Measurements from ENCODE around the gene FBXL14. TPM values are rescaled to one million over a fixed set of nuclear protein-coding genes. Genes with fewer than 3 reads are reported as not detected.
"Not testable (repeated sequence)": the region's sequence is repeated elsewhere in the genome, so short reads cannot be mapped to it uniquely, and the experiment has no call there.

The FBXL14 gene
- total and polyA plus RNA-seq, 2 of the 13 experiments (the other 11 are each of a cell fraction or from before 2014, with no cell fraction given): 7.0 to 7.4 TPM

DNA sequence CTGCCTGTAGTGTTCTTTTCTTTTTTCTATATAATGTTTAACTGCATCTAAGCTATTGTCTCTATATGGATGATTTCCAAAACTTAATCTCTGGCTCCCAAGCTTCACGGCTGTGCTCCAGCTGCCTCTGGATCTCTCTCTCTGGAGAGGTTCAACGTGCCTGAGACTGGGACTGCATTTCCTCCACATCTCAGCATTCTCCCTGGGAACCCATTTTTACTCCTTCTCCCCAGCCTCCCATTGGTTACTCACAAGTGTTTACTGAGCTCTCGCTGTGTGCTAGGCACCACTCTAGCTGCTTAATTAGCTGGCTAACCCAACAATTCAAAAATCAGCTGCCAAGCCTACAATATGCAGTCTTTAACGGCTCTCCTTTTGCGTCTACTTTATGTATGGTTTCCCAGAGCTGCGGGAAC, 34.7 kb downstream of the FBXL14 start:
- TF ChIP-seq TOPORS (CRISPR knock-in tag; IDR thresholded peaks at IDR 0.05): no peak
- TF ChIP-seq, protein P1, sequence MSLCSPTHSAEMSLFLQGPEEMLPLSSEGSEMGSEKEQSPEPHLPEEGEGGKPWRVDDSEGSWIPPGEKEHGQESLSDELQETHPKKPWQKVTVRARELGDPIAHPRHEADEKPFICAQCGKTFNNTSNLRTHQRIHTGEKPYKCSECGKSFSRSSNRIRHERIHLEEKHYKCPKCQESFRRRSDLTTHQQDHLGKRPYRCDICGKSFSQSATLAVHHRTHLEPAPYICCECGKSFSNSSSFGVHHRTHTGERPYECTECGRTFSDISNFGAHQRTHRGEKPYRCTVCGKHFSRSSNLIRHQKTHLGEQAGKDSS (CRISPR knock-in tag; IDR thresholded peaks at IDR 0.05; ENCODE audit: borderline replicate concordance, low read depth): no peak
- no peak for TF ChIP-seq NCOR1 (IDR thresholded peaks at IDR 0.05; ENCODE audit: borderline replicate concordance, low read length)
- no peak for TF ChIP-seq EHMT2 (IDR thresholded peaks at IDR 0.05; ENCODE audit: borderline replicate concordance, low read depth, low read length)
- no peak for TF ChIP-seq ZNF33A (CRISPR knock-in tag; IDR thresholded peaks at IDR 0.05; ENCODE audit: borderline replicate concordance)
- TF ChIP-seq NFRKB (IDR thresholded peaks at IDR 0.05): no peak
- no peak for TF ChIP-seq ZNF550 (CRISPR knock-in tag; IDR thresholded peaks at IDR 0.05; ENCODE audit: borderline replicate concordance)
- TF ChIP-seq ZNF562 (CRISPR knock-in tag; IDR thresholded peaks at IDR 0.05; ENCODE audit: borderline replicate concordance): no peak
- TF ChIP-seq ZNF121 (CRISPR knock-in tag; IDR thresholded peaks at IDR 0.05): no peak

DNA sequence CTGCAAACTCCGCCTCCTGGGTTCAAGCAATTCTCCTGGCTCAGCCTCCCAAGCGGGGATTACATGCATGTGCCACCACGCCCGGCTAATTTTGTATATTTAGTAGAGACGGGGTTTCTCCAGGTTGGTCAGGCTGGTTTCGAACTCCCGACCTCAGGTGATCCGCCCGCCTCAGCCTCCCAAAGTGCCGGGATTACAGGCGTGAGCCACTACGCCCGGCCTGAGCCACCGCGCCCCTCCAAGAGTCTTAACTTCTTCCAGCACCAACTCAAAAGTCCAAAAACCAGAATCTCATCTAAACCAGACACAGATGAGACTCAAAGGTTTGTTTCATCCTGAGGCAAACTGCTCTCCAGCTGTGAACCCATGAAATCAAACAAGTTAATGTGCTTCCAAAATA, 36.3 kb downstream of the FBXL14 start:
- H2AFZ ChIP-seq (ENCODE audit: low read length); H3K4me1 ChIP-seq (ENCODE audit: insufficient read depth, low read length); in situ Hi-C loops (cut with HindIII; ENCODE audit: extremely low pct_ligation_motif_present, low pct_unique_long_range_greater_than_20kb); BruUV-seq (replicated peaks); ATAC-seq; H4K20me1 ChIP-seq (ENCODE audit: insufficient read depth, low read length); FAIRE-seq; H3K9ac ChIP-seq (ENCODE audit: insufficient read depth, low read depth, low read length); intact Hi-C loops (cut with micrococcal nuclease; ENCODE audit: unreplicated experiment); H3K9me3 ChIP-seq (ENCODE audit: low read length); DNase-seq (ENCODE audit: low spot score); H3K79me2 ChIP-seq (ENCODE audit: insufficient read depth, low read length); H3K36me3 ChIP-seq (replicated peaks in 1 of 2; ENCODE audit: control insufficient read depth in 1 of 2, insufficient read depth in 2 of 2, low read length in 2 of 2); H3K4me3 ChIP-seq (replicated peaks in 1 of 3; ENCODE audit: insufficient read depth in 1 of 3, low read depth in 2 of 3, low read length in 3 of 3); CTCF ChIA-PET (ENCODE audit: low intra/inter-chr PET ratio, low total read pairs); H3K27ac ChIP-seq (ENCODE audit: extremely low read length, insufficient read depth, low read length); H3K4me2 ChIP-seq (ENCODE audit: low read depth, low read length); POLR2A ChIA-PET: not testable (repeated sequence)
- 57% methylated on average over 15 of the region's 15 CpGs for WGBS (ENCODE audit: low lambda C conversion rate)
- H3K27me3 ChIP-seq (ENCODE audit: control insufficient read depth in 1 of 2, insufficient read depth in 2 of 2, low read length in 2 of 2): peaks cover 3 to 20% of the 10 kb centered on the region in 2 experiments; a peak in 4 of 5 replicates

More for the DNA sequence above, 34.7 kb downstream of the FBXL14 start:
- ChIA-PET POLR2A (no interaction called here), CTCF (ENCODE audit: low intra/inter-chr PET ratio, low total read pairs) (no interaction called here)
- Histone ChIP-seq H3K4me1 (ENCODE audit: insufficient read depth, low read length) (no peaks in the 10 kb centered on the region), H3K27ac (ENCODE audit: extremely low read length, insufficient read depth, low read length) (no peak overlapping the region), H3K9me3 (ENCODE audit: low read length) (no peaks in the 10 kb centered on the region), H4K20me1 (ENCODE audit: insufficient read depth, low read length) (no peaks in the 10 kb centered on the region), H3K4me2 (ENCODE audit: low read depth, low read length) (no peak overlapping the region), H3K4me3 (replicated peaks in 1 of 3; ENCODE audit: insufficient read depth in 1 of 3, low read depth in 2 of 3, low read length in 3 of 3) (no peak overlapping the region), H3K79me2 (ENCODE audit: insufficient read depth, low read length) (no peaks in the 10 kb centered on the region), H2AFZ (ENCODE audit: low read length) (no peak overlapping the region), H3K9ac (ENCODE audit: insufficient read depth, low read depth, low read length) (no peak overlapping the region), H3K36me3 (replicated peaks in 1 of 2; ENCODE audit: control insufficient read depth in 1 of 2, insufficient read depth in 2 of 2, low read length in 2 of 2) (no peaks in the 10 kb centered on the region), H3K27me3 (ENCODE audit: control insufficient read depth in 1 of 2, insufficient read depth in 2 of 2, low read length in 2 of 2) (peaks cover 0 to 5% of the 10 kb centered on the region in 2 experiments; a peak in 1 of 5 replicates)
- in situ Hi-C loops (cut with HindIII; ENCODE audit: extremely low pct_ligation_motif_present, low pct_unique_long_range_greater_than_20kb) (no loop called here), intact Hi-C loops (cut with micrococcal nuclease; ENCODE audit: unreplicated experiment) (no loop called here)
- no TSS peak for BruUV-seq (replicated peaks)
- 6% methylated on average over 6 of the region's 6 CpGs for WGBS (ENCODE audit: low lambda C conversion rate)
- no peak for DNase-seq (ENCODE audit: low spot score)
- ATAC-seq: no peak
- FAIRE-seq: no peak

All from HepG2 (cell line).